NCI-H69 (cell line): ENCODE measurements around the gene PHACTR1.

Experiments
- DNase-seq: peaks from one replicate; lab custom pipeline; 2025; lab: John Stamatoyannopoulos, UW

The PHACTR1 gene

DNA sequence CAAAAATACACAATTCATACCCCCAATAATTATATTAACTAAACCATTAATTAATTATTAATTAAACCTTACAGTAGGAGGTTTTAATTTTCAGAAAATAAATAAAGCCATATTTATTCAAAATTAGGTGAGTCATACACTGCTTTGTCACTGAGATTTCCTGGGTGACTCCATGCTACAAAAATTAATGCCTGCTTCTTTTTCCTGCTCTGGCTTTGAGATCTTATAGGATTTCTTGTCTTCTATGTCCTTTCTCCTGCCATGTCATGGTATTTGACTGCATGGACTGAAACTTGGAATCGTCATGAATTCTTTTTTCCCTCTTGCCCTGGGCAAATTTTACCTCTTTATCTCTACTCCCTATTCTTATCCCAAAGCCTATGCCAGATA lies 133.2 kb downstream of the PHACTR1 start:
- no peak for DNase-seq

DNA sequence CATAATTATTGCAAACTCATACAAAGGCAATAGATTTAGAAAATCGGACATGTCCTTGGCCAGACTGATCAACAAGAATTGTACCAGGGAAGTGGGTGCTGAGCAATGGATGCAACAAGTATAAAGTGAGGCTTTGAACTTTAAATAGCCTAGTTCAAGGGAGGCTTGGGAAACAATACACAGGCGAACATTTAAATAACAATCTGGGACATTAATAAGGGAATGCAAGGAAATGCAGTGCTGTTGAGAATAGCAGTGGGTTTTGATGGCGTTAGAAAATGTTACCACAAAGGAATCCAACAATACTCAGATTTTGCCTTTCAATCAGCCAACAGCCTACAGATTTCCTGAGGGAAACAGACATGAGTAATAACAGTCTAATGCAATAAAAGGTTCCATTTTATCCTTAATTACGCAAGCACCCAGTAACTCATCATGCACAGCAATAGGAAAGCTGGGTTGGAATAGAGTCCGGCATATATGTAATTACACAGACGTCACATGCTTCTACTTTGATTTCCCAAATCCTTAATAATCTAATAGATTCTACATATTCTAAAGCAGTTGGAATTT lies 134.6 kb downstream of the PHACTR1 start:
- DNase-seq: no peak

- no peak for DNase-seq
These were observed 145.0 kb downstream of the PHACTR1 start for GRCh38 chr6:12861603-12862002.

- no peak for DNase-seq
These were observed 148.6 kb downstream of the PHACTR1 start for GRCh38 chr6:12865117-12865516.

DNA sequence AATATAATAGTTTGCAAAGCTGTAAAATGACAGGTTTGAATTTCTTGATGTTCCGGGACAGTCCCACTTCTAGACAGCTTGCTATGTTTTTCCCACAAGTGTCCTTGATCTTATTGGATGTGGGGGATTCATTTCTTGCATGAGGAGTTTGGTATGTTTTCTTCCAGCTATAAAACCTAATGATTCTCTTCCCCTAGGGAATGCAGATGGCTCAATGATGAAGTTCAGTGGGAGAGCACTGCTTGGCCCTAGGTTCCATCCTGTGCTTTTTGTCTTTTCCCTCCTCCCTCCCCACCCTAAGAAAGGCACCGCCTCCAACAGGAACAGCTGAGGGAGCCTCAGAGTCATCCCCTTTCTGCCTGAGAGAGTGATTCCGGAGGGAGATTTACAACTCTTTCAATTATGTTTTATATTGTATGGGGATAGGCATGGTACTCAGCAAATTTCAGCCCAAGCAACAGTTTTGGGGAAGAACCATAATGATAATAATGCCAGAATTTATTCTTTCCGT lies 149.2 kb downstream of the PHACTR1 start:
- DNase-seq: peak; percentile 7

- peak; percentile 49 for DNase-seq
These were observed 150.0 kb downstream of the PHACTR1 start for GRCh38 chr6:12866422-12867029.

DNA sequence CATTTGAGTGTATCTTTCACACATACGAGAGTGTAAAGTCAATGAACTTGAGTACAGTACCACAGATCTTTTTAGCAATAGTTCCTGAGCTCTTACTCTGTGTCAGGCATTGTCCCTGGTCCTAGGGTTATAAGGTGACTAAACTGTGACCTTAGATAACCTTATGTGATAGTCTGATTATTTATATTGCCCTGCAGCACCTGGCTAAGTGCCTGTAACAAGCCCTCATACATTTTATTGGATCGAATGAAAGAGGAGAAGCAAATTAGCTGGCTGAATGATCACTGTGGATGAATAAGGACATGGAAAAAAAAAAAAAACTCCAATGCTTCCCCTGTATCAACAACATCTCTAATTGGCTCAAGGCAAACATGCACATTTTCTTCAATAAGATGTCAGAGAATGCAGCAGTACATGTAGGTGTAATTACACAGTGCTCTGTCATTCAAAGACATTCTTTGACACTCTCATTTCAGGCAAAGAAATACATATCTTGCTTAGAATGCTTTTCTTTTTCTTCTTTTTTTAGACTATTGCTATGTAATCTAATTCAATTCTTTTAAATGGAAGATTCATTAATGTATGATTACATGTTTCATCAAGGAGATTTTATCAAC lies 153.4 kb downstream of the PHACTR1 start:
- DNase-seq: no peak

- DNase-seq: no peak
These were observed 157.1 kb downstream of the PHACTR1 start for GRCh38 chr6:12873691-12874090.

DNA sequence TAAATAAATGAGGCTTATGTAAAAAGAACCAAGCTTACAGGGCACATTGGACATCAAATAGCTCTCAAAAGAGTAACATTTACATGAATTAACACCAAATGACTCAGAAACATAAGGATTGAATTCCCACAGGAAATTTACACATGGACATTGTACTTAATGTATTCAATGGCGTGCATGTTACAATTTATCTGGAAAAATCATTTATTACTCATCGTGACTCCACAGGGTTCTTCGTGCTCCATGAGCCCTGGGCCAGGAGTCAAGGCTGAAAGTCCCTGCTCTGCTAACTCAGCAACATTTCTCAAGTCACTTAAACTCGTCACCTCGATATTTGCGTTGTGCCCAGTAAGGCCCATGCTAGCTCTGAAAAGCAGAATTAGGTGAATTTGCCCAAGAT lies 158.5 kb downstream of the PHACTR1 start:
- DNase-seq: no peak

DNA sequence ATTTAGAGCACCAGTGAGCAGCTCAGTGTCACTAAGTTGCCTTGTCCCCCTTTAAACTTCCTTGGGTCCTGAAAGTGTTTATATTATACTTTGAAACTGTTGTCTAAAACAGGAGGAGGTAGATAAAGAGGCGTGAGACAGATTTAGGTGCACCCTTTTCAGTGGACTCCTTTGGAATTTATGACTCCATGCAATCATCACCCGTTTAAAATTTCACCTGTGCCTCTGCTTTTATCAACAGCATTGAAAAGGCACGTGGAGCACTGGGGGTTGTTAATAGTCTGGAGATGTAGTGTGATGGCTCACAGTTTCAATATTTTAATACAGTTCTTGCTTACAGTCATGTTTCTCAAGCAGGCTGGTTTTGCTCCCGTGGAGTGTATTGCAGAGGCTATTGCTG lies 162.2 kb downstream of the PHACTR1 start:
- no peak for DNase-seq

DNA sequence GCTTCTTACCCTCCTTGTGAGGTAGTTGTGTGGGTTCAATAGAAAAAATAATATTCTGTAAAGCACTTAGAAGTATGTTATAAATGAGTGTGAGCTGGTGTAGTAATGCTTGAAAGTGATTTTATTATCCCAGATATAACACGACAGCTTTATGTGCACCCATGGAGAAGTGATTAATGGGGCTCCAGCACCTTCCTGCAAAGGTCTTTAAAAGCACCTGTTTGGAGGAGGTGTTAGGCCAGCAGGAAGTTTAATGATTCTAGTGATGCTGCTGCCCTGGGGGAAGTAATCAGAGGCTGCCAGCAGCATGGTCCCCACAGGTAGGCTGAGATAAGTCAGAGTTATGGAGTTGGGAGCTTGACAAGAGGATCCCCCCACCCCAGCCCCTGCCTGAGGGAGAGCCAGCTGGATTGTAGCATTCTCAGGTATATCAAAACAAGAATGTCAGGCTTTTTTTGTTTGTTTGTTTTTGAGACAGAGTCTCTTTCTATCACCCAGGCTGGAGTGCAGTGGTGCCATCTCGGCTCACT lies 166.3 kb downstream of the PHACTR1 start:
- DNase-seq: peak; percentile 57

DNA sequence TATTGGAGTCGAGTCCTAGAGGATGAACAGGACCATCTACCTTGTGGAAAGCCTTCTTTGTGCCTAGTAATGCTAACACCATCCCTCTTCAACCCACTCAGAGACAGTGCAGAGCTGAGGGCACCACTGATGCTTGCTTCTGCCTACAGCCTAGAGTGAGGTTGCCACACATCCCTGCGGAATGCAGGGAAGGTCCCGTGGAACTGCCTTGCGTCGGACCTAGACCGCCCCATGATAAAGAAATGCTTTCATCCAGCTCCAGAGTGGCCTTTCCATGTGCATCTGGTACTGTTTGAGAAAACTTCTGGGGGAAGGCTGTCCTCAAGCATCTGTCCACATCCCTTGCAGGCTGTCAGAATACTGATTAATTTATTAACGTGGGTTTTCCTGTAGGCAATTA lies 168.4 kb downstream of the PHACTR1 start:
- DNase-seq: no peak

DNA sequence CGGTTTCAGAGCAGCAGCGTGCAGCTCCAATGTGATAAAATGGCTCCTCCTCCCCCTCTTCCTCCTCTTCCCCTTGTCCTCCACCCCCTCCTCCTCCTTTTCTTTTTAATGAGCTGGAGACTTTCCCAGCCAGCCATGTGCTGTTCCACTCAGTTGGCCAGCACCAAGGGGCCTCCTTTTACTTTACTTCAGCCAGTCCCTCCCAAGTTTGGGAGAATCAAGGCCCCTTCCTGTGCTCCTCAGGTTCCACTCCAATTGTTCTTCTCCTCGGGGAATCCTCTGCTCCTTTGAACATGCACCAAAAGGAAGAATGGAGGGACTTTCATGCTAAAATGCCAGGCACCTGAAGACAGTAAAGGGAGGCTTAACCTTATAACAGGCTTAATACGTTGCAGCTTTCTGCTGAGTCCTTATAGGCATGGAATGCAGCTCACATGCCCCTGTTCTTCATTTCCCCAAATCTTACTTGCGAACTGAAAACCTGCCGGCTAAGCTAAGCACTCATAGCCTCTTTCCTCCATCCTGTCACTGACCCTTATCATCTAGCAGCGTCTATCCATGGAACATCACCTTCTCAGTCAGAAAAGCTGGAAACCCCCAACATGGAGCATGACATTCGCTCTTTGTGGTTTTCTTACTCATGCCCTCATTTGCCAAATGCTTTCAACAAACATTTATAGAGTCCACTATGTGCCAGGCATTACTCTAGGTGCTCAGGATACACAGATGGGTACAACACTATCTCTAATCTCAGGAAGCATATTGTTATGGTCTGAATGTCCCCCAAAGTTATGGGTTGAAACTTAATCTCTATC lies 170.6 kb downstream of the PHACTR1 start:
- no peak for DNase-seq

DNA sequence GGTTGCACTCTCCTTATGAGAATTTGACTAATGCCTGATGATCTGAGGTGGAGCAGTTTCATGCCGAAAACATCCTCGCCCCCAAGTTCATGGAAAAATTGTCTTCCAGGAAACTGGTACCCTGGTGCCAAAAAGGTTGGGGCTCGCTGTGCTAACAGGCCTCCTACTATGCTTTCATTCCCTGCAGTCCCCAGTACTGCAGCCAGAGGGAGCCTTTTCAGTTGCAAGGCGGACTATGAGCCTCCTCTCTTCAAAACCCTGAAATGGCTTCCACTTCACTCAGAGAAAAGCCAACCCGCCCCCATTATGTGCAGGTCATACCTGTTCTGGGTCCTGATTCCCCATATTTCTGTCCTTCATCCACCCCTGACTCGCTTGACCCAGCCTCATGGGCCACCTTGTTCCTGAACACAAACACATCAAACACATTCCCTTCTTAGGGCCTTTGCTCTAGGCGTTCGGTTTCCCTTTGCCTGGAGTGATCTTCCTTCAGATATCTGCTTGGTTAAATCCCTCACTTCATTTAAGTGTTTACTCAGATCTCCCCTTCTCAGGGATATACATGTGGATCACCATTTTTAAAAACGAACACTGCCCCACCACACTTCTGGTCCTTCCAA lies 173.7 kb downstream of the PHACTR1 start:
- peak; percentile 23 for DNase-seq

GRCh38 chr6:12891595-12891994 lies 175.0 kb downstream of the PHACTR1 start:
- DNase-seq: no peak

DNA sequence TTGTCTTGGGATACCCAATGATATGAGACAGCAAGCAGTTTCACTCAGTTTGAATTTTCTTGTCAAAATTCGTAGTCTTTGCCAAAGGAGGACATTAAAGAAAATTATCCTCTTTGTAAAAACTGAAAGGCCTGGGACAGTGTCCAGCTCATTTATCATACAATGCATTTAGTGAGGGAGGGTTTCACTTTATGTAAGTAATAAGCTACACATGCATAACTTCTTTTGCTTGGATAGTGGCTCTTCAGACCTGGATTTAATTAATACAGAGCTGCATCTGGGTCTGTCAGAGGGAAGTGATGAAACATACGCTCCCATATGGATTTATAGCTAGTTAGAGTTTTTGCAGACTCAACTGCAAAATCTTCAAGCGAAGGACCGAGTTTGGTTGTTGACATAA lies 175.6 kb downstream of the PHACTR1 start:
- DNase-seq: no peak

- DNase-seq: peak; percentile 20
These were observed 176.5 kb downstream of the PHACTR1 start for GRCh38 chr6:12893036-12893435.

DNA sequence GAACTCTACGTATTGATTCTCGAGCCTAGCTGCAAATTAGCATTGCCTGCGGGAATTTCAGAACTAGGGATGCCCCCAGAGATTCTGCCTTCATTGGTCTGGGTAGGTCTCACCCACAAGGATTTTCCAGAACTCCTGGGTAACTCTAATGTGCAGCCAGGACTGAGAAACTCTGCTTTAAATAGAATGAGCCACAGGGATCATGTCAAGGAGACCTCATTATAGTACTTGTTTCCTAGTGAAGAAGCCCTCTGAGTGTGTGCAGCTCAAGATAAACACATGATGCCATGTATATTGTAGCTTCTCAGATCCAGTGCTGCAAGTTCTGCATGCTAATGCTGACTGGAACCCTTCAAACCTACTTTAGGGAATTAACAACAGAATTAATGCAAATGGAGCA lies 179.2 kb downstream of the PHACTR1 start:
- DNase-seq: no peak

DNA sequence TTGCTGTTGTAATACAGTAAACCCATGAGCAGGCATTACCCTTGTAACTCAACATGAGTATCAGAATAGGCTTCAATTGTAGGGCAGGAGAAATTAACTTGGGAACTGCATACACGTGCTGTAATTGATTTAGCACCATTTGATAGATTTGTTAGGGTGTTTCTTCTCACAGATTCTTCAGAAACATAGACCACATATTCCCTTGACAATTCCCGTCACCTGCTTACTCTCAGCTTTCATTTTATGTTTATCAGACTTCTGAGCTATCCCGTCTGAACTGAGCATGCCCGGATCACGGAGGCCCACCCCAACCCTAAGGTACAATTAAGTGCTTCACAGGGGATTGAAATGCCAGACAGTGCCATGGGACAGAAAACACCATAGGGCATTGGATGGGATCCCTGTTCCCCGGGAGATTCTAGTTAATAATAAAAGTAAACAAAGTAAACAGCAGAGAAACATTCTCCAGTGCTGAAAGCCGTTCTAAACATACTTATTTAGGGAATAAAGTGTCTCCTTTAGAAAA lies 179.7 kb downstream of the PHACTR1 start:
- no peak for DNase-seq

- DNase-seq: no peak
These were observed 182.0 kb downstream of the PHACTR1 start for GRCh38 chr6:12898603-12899002.

DNA sequence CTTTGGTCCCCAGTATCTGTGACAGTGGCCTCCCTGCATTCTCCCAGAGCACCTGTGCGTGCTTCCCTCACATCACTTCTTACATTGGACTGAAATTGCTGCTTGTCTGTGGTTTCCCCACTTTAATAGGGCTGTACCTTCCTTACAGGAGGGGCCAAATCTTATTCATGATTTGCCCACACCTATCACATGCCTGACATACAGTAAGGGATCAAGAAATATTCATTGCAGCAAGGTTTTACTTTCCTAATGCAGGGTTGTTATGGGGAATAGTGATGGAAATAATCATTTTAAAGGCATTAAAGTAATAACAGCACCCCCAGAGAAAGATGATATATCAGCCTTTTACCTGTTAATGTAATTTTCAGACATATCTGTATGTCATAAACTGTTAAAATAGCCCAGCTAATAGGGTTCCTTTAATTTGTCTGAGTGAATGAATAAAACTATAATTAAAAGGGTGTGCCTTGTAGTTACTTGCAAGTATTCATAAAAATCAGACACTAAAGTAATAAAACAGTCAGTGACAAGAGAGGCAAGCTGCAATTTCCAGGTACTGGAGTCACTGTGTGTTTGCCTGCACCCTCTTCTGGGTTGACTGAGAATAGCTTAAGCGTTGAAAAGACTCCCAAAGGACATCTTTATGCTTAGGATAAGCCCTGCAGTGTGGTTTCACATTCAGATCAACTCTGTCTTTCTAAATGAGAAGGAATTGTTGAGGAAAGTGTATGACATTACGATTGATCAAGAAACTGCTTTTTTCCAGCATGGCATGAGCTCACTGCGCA lies 182.7 kb downstream of the PHACTR1 start:
- peak; percentile 14 for DNase-seq
